Activated T-cell treated with anti-CD3 and anti-CD28 coated beads, Interleukin-2, amount 50 U/mL, for 4 hours (primary cell): ENCODE measurements around the gene CAP2. TPM values are rescaled to one million over a fixed set of nuclear protein-coding genes. Genes with fewer than 3 reads are reported as not detected.
"Not testable (repeated sequence)": the region's sequence is repeated elsewhere in the genome, so short reads cannot be mapped to it uniquely, and the experiment has no call there.

Source experiments
- ATAC-seq, 2 donors: fragments of 200-7000 bp; cut with Tn5 transposase; one replicate each; pipeline ENCODE4 v1.10.0; 2021
- DNase-seq: peaks from one replicate; pipeline ENCODE4 v3.0.0-alpha.2; 2020
- H3K27me3 Mint-ChIP-seq: one replicate; pipeline ENCODE4 v1.8.0; 2021; ENCODE audit warnings: low read depth, mixed read lengths
- H3K36me3 Mint-ChIP-seq: one replicate; pipeline ENCODE4 v1.8.0; 2022; ENCODE audit warnings: mixed read lengths; ENCODE audit not compliant: insufficient read depth
- H3K4me1 Mint-ChIP-seq: one replicate; pipeline ENCODE4 v1.8.0; 2021; ENCODE audit warnings: low read depth, mixed read lengths
- H3K4me3 Mint-ChIP-seq: one replicate; pipeline ENCODE4 v1.8.0; 2021; ENCODE audit warnings: mild to moderate bottlenecking, moderate library complexity, mixed read lengths
- H3K9me3 Mint-ChIP-seq: one replicate; pipeline ENCODE4 v1.8.0; 2021; ENCODE audit warnings: mixed read lengths
- total RNA-seq, 3 donors: library from RNA; stranded (reverse); gene quantifications; one replicate each; pipeline ENCODE4 v1.2.1, GENCODE V29; 2021

Gene CAP2
- total RNA-seq, 3 donors from 2014 or later, result not detected

DNA sequence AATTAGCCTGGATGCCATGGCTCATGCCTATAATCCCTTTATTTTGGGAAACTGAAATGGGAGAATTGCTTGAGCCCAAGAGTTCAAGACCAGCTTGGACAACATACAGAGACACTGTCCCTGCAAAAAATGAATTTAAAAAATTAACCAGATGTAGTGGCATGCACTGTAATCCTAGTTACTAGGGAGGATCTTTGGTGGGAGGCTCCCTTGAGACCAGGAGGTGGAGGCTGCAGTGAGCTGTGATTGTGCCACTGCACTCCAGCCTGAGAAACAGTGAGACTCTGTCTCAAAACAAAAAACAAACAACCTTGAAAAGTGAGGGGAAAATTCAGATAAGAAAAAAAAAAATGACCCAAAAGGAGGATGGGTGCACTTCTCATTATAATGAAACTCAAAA is 23.4 kb downstream of the CAP2 start:
- H3K27me3 Mint-ChIP-seq, result peaks cover 9% of the 10 kb centered on the region
- no peak overlapping the region for H3K4me3 Mint-ChIP-seq
- ATAC-seq, result no peak
- no peaks in the 10 kb centered on the region for H3K9me3 Mint-ChIP-seq
- no peaks in the 10 kb centered on the region for H3K4me1 Mint-ChIP-seq
- no peaks in the 10 kb centered on the region for H3K36me3 Mint-ChIP-seq
- no peak for DNase-seq

DNA sequence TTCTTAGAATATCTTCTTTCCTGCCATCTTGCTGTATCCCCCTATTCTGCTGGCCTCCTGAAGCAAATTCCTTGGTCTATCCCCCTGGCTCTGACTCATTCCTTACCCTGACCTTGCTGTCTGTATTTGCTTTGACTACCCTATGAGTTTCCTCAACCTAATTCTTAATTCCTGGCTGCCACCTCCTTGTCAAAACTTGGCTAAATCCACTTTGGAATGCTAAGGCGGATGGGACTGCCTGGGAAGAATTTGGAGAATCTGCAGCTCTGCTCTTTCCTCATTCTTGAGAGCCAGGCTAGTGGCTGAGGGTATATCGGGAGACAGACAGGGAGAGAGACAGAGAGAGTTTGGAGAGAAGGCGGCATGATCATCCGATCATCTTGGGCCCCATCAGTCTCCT is 24.4 kb downstream of the CAP2 start:
- Mint-ChIP-seq H3K4me1 (no peaks in the 10 kb centered on the region), H3K36me3 (no peaks in the 10 kb centered on the region), H3K4me3 (no peak overlapping the region), H3K9me3 (no peaks in the 10 kb centered on the region), H3K27me3 (peaks cover 4% of the 10 kb centered on the region)
- DNase-seq (no peak), ATAC-seq (no peak)

DNA sequence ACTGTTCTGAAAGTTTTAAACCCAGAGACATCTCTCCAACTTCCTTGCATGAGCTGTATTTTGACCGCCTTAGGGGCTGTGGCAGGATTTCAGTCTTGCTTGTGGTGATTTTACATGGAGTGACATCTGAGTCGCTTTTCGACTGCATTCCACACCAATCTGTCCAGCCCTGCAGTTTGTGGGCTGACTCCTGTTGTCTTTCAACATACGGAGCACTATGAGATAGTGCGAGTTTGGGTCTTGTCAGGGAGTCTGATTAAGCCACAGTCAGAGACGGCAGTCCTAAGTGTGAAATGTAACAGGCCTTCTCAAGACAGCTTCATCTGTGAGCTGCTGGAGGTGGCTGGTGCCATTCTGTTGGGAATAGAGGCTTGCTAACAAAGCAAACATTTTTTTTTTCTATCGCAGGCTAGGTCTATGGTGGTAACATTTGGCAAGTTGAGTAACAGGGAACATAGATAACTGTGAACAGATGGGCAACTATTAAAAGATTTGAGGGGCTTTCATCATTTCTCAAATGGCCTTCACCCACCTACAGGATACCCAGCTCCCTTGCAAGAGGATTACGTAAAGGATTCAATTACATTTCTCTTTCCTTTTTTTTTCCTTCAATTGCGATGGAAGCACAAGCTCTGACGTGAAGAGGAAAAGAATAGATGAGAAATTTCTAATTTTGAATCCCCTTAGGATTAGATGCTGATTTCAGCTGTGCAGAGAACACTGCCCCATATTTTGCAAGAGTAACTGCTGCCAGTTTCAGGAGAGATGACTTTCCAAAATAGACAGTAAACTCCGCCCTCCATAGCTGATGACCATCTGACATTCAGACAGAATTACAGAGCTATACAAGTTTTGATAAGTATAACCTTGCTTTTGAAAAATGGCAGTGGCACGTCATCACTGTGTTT is 25.1 kb downstream of the CAP2 start:
- ATAC-seq (no peak), DNase-seq (no peak)
- no peaks in the 10 kb centered on the region for H3K36me3 Mint-ChIP-seq
- H3K27me3 Mint-ChIP-seq, result peaks cover 4% of the 10 kb centered on the region
- no peaks in the 10 kb centered on the region for H3K9me3 Mint-ChIP-seq
- no peaks in the 10 kb centered on the region for H3K4me1 Mint-ChIP-seq
- H3K4me3 Mint-ChIP-seq, result no peak overlapping the region

DNA sequence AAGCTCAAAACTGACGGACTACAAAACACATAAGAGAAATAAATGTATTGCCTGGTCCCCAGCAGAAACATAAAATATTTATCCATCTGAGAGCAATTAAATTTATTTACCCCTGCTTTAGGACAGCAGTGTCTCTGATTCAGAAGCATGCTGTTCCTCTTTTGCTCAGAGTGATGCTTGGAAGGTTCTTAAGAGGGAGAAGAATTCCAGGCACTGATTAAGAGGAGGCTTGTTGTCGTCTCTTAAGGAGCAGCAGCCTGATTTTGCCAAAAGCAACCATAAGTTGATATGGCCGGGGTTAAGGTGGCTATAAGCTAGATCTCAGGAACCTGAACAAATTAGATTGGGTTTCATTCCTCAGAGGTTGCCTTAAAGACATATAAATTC is 25.8 kb downstream of the CAP2 start:
- Mint-ChIP-seq H3K27me3 (peaks cover 4% of the 10 kb centered on the region), H3K4me3 (no peak overlapping the region), H3K4me1 (no peaks in the 10 kb centered on the region), H3K36me3 (no peaks in the 10 kb centered on the region), H3K9me3 (no peaks in the 10 kb centered on the region)
- no peak for ATAC-seq
- no peak for DNase-seq

DNA sequence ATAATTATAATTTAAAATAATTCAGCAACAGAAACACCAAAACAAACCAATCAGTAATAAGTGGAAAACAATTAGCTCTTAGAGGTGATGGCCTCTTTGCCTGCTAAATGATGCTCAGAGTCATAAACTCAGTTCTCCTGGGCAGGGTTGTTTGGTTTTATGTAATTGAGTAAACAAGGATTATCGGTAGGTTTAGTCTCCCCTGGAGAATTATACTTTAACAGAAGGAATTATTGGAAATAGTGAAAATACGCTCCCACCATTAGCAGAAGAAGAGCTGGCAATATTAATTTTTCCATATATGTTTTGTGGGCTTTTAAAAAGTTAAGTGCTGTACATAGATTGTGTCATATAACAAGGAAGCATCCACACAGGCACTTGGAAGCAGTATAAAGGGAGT is 27.0 kb downstream of the CAP2 start:
- H3K36me3 Mint-ChIP-seq, result no peaks in the 10 kb centered on the region
- no peaks in the 10 kb centered on the region for H3K9me3 Mint-ChIP-seq
- DNase-seq (no peak), ATAC-seq (no peak)
- H3K4me3 Mint-ChIP-seq, result no peak overlapping the region
- H3K27me3 Mint-ChIP-seq, result peaks cover 4% of the 10 kb centered on the region
- H3K4me1 Mint-ChIP-seq, result no peaks in the 10 kb centered on the region

DNA sequence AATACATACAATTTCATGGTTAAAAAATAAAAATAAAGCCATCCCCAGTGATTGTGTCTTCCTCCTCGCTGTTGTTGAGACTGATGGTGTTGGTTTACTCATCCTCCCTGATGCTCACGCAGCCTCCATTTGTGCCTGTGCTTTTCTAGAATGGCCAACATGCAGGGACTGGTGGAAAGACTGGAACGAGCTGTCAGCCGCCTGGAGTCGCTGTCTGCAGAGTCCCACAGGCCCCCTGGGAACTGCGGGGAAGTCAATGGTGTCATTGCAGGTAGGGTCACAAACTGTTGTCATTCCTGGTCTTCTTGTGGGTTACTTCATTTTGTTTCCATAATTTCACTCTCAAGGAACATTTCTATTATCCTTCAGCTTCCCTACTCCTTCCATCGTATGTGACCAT is 28.0 kb downstream of the CAP2 start:
- peaks cover 1% of the 10 kb centered on the region for H3K27me3 Mint-ChIP-seq
- no peak overlapping the region for H3K4me3 Mint-ChIP-seq
- DNase-seq, result no peak
- H3K9me3 Mint-ChIP-seq, result no peaks in the 10 kb centered on the region
- no peaks in the 10 kb centered on the region for H3K36me3 Mint-ChIP-seq
- ATAC-seq, result no peak
- no peaks in the 10 kb centered on the region for H3K4me1 Mint-ChIP-seq

DNA sequence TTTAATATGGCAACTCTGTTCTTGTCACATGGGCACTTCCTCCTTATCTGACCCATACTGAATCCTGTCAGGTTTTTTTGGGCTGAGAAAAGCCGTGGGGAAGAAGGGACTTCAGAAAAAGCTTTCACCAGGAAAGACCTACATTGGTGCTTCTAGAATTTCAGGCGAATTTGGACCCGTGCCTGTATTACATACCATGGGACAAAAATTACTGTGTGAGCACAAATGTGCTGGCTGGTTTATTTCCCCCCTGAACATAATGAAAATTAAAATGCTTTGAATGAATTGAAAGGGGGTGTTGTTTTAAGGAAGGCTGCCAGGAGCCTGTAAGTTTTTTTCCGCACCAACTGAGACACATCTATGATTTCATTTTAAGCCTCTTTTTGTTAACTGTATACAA is 29.6 kb downstream of the CAP2 start:
- Mint-ChIP-seq H3K4me3 (no peak overlapping the region), H3K4me1 (no peaks in the 10 kb centered on the region), H3K27me3 (peaks cover 2% of the 10 kb centered on the region), H3K36me3 (no peaks in the 10 kb centered on the region), H3K9me3 (no peaks in the 10 kb centered on the region)
- DNase-seq, result no peak
- no peak for ATAC-seq

DNA sequence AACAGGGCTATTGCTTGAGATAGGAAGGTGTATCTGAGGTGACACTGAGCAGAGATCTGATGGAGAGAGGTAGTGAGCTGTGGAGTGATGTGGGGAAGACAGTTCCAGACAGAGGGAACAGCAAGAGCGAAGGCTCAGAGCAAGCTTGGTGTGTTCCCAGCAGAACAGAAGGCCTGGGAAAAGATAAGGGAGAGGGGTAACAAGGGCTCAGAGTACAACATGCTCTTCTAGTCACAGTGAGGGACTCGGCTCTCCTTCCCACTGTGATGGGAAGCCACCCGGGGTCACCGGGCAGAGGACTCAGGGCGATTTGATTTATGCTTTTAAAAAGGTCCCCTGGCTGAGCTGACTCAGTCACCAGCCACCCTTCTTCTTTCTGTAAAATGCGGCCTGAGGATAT is 33.7 kb downstream of the CAP2 start:
- H3K9me3 Mint-ChIP-seq, result no peaks in the 10 kb centered on the region

DNA sequence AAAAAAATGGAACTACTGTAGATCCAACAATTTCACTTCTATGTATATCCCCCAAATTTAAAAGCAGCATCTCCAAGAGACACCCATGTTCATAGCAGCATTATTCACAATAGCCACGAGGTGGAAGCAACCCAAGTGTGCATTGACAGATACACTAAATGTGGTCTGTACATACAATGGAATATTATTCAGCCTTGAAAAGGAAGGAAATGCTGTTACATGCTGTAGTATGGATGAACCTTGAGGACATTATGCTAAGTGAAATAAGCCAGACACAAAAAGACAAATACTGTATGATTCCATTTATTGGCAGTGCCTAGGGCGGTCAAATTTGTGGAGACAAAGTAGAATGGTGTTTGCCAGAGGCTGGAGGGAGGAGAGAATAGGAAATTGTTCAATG is 34.2 kb downstream of the CAP2 start:
- no peaks in the 10 kb centered on the region for H3K36me3 Mint-ChIP-seq
- DNase-seq (no peak), ATAC-seq (no peak)
- H3K4me1 Mint-ChIP-seq, result no peaks in the 10 kb centered on the region
- H3K4me3 Mint-ChIP-seq, result no peak overlapping the region
- no peaks in the 10 kb centered on the region for H3K9me3 Mint-ChIP-seq
- H3K27me3 Mint-ChIP-seq, result peaks cover 2% of the 10 kb centered on the region

More for the DNA sequence above, 33.7 kb downstream of the CAP2 start:
- Mint-ChIP-seq H3K4me1 (no peaks in the 10 kb centered on the region), H3K4me3 (no peak overlapping the region), H3K36me3 (no peaks in the 10 kb centered on the region), H3K27me3 (peaks cover 2% of the 10 kb centered on the region)
- no peak for DNase-seq
- no peak for ATAC-seq

DNA sequence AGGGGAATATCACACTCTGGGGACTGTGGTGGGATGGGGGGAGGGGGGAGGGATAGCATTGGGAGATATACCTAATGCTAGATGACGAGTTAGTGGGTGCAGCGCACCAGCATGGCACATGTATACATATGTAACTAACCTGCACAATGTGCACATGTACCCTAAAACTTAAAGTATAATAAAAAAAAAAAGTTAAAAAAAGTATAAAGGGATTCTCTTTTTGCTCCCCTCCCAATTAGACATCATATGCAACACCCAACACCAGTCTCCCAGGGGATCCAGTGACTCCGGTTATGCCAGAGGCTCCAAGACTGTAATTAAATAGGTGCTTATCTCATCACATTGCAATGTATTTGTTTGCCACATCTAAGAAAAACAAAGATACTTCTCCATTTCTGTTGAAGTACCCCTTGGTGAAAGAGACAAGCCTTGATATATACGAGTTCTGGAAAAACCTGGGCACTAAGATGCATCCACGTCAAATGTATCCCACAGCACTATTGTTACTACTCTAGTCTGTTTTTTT is 35.3 kb downstream of the CAP2 start:
- H3K27me3 Mint-ChIP-seq, ATAC-seq, H3K36me3 Mint-ChIP-seq, H3K9me3 Mint-ChIP-seq, DNase-seq, H3K4me1 Mint-ChIP-seq, H3K4me3 Mint-ChIP-seq: not testable (repeated sequence)

DNA sequence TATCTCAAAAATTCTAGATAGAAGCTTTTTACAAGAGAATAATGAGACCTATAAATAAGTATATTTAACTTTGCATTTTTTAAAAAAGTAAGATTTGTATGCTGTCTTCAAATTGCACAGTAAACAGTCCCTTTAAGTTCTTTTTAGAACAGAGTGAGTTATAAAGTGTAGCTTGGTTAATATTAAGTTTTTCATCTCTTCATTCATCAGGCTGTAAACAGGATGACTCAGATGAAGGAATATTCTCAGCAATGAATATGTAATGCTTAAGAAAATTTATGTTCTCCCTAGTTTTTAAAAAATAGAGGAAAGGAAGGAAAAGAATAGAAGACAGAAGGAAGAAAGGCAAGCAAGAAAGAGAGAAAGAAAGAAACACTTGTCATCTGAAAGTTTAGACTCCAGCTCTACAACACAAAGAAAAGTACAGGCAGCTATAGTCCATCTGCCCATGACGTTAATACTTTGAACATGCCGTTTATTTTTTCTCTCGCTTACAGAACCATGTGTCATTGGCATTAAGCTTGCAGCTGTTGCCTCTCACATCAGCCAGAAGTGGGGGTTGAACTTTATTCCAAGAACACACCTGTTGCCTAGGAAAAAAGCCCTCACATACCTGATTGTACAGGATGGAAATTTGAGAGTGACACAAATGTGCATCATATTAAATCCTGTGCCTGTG is 36.1 kb downstream of the CAP2 start:
- DNase-seq, result no peak
- ATAC-seq, result no peak

DNA sequence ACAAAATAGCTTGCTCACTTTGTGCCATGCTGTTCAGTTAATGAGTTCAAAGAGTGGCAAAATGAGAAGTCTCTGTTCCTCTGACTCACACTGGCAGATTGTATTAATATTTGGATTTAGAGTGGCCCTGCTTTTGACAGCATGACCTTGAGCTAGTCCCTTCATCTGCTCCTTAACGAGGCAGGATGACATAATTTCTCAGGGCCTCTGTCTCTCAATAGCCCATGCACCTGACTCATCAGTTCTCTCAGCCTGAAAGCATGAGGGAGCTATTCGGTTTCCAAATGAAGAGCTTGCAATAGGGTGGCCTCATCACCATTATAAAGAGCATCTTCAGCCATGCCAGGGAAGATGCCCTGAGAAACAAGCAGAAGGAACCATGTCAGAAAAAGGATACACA is 38.2 kb downstream of the CAP2 start:
- H3K9me3 Mint-ChIP-seq, result no peaks in the 10 kb centered on the region
- DNase-seq (no peak), ATAC-seq (no peak)
- H3K4me3 Mint-ChIP-seq, result no peak overlapping the region
- H3K4me1 Mint-ChIP-seq, result no peaks in the 10 kb centered on the region
- peaks cover 2% of the 10 kb centered on the region for H3K27me3 Mint-ChIP-seq
- H3K36me3 Mint-ChIP-seq, result no peaks in the 10 kb centered on the region

More for the DNA sequence above, 36.1 kb downstream of the CAP2 start:
- H3K4me3 Mint-ChIP-seq, result no peak overlapping the region
- H3K9me3 Mint-ChIP-seq, result no peaks in the 10 kb centered on the region
- no peaks in the 10 kb centered on the region for H3K36me3 Mint-ChIP-seq
- no peaks in the 10 kb centered on the region for H3K4me1 Mint-ChIP-seq
- peaks cover 2% of the 10 kb centered on the region for H3K27me3 Mint-ChIP-seq

DNA sequence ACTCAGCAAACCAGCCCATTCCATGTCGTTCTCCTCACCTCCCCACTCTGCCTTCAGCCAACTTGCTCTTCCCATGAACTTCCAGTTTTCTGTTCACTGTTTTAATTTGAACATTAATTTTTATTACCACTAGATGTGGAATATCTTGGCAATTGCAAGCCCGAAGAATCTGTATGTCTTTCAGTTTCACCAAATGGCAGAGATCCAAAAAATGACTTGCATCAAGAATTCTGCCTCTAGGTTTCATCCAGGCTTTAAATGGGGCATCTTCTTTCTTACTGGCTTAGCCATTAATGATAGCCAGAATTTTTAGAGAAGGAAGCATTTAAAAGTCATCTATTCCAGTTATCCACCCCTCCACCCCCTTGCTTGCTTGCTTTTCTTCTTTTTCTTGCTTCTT is 39.0 kb downstream of the CAP2 start:
- ATAC-seq (no peak), DNase-seq (no peak)
- Mint-ChIP-seq H3K9me3 (no peaks in the 10 kb centered on the region), H3K4me1 (no peaks in the 10 kb centered on the region), H3K36me3 (no peaks in the 10 kb centered on the region), H3K4me3 (no peak overlapping the region), H3K27me3 (peaks cover 2% of the 10 kb centered on the region)

DNA sequence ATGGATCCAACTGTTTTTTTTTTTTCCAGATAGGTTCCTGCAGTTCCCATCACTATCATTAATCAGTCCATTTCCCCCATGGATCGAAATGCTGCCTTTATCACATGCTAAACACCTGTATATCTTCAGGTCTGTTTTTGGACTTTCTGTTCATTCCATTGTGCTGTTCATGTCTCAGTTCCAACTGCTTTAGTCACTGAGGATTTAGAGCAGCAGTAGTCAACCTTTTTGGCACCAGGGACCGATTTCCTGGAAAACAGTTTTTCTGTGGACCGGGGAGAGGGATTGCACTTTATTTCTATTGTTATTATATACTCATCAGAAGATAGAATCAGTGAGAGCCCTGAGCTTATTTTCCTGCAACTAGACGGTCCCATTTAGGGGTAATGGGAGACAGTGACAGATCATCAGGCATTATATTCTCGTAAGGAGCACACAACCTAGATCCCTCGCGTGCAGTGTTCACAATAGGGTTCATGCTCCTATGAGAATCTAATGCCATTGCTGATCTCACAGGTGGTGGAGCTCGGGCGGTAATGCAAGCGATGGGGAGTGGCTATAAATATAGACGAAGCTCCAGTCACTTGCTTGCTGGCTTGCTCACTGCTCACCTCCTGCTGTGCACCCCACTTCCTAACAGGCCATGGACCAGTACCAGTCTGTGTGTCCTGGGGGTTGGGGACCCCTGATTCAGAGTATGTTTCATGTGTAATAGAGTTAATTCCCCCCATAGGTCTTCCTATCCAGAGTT is 46.0 kb downstream of the CAP2 start:
- Mint-ChIP-seq H3K27me3 (peaks cover 2% of the 10 kb centered on the region), H3K4me1 (no peaks in the 10 kb centered on the region), H3K9me3 (no peaks in the 10 kb centered on the region), H3K4me3 (no peak overlapping the region), H3K36me3 (no peaks in the 10 kb centered on the region)
- ATAC-seq (no peak), DNase-seq (no peak)
